AG09309 (cell line): Measurements from ENCODE around the gene DPYD.

ENCODE experiments used
- DNase-seq: peaks from one replicate; pipeline ENCODE4 v3.0.0-alpha.2; 2010; ENCODE audit warnings: low read depth
- H3K4me3 ChIP-seq: 2 replicates; pipeline ENCODE4 v1.5.1; 2011; ENCODE audit warnings: mild to moderate bottlenecking, low read depth, low read length, moderate library complexity; ENCODE audit not compliant: control insufficient read depth
- CTCF ChIP-seq: IDR thresholded peaks from 2 replicates; pipeline ENCODE4 v1.5.1; 2011; ENCODE audit warnings: mild to moderate bottlenecking, low read depth, low read length, inconsistent platforms; ENCODE audit not compliant: insufficient read depth, control insufficient read depth; ENCODE audit errors: missing control alignments

The DPYD gene

GRCh38 chr1:97138515-97139032, 782.3 kb downstream of the DPYD start:
- H3K4me3 ChIP-seq: no peak overlapping the region
- TF ChIP-seq CTCF: no peak
- no peak for DNase-seq

GRCh38 chr1:97137862-97138514, 782.8 kb downstream of the DPYD start:
- peak; percentile 73 for TF ChIP-seq CTCF
- no peak for DNase-seq
- H3K4me3 ChIP-seq: no peak overlapping the region

- no peak for TF ChIP-seq CTCF
- no peak for DNase-seq
- H3K4me3 ChIP-seq: no peak overlapping the region
Measured at GRCh38 chr1:97136996-97137395, 783.8 kb downstream of the DPYD start.

- H3K4me3 ChIP-seq: no peak overlapping the region
- no peak for TF ChIP-seq CTCF
- DNase-seq: no peak
Measured at GRCh38 chr1:97135972-97136371, 784.9 kb downstream of the DPYD start.

- TF ChIP-seq CTCF: no peak
- DNase-seq: no peak
- no peak overlapping the region for H3K4me3 ChIP-seq
Measured at GRCh38 chr1:97128426-97128825, 792.4 kb downstream of the DPYD start.

GRCh38 chr1:97123717-97124431, 797.0 kb downstream of the DPYD start:
- DNase-seq: no peak
- H3K4me3 ChIP-seq: no peak overlapping the region
- TF ChIP-seq CTCF: no peak
